HG03342 (cell line): ENCODE results near the gene F7.

Experiments used
- ATAC-seq: cut with Tn5 transposase; IDR thresholded peaks from one replicate; pipeline ENCODE4 v1.9.1; 2021; ENCODE audit warnings: mild to moderate bottlenecking, moderate library complexity; ENCODE audit not compliant: unreplicated experiment

Gene F7

GRCh38 chr13:113086031-113086750 lies 19.4 kb upstream of the F7 start:
- no peak for ATAC-seq

GRCh38 chr13:113086991-113087922 lies 18.3 kb upstream of the F7 start:
- no peak for ATAC-seq

- no peak for ATAC-seq
Observed at GRCh38 chr13:113087923-113088690, 17.5 kb upstream of the F7 start.

GRCh38 chr13:113088691-113089020 lies 16.9 kb upstream of the F7 start:
- no peak for ATAC-seq

GRCh38 chr13:113089693-113090414 lies 15.7 kb upstream of the F7 start:
- ATAC-seq: no peak

- ATAC-seq: no peak
Observed at GRCh38 chr13:113090415-113090770, 15.2 kb upstream of the F7 start.

- no peak for ATAC-seq
Observed at GRCh38 chr13:113090806-113091205, 14.8 kb upstream of the F7 start.

- ATAC-seq: no peak
Observed at GRCh38 chr13:113091211-113091771, 14.3 kb upstream of the F7 start.

- ATAC-seq: no peak
Observed at GRCh38 chr13:113091891-113092775, 13.5 kb upstream of the F7 start.

GRCh38 chr13:113092776-113093579 lies 12.6 kb upstream of the F7 start:
- no peak for ATAC-seq

- ATAC-seq: no peak
Observed at GRCh38 chr13:113093580-113094409, 11.8 kb upstream of the F7 start.

GRCh38 chr13:113094410-113094800 lies 11.2 kb upstream of the F7 start:
- ATAC-seq: no peak

- no peak for ATAC-seq
Observed at GRCh38 chr13:113095146-113096051, 10.2 kb upstream of the F7 start.

GRCh38 chr13:113096052-113096744 lies 9.4 kb upstream of the F7 start:
- ATAC-seq: no peak

GRCh38 chr13:113096745-113097305 lies 8.8 kb upstream of the F7 start:
- no peak for ATAC-seq

- no peak for ATAC-seq
Observed at GRCh38 chr13:113097651-113098050, 7.9 kb upstream of the F7 start.
